RPMI7951 (cell line): Measurements from ENCODE around the gene FCN1. TPM values are rescaled to one million over a fixed set of nuclear protein-coding genes. Genes with fewer than 3 reads are reported as not detected.

ENCODE experiments used
- DNase-seq: peaks from one replicate; pipeline ENCODE4 v3.0.0-alpha.2; 2012; ENCODE audit warnings: low read depth
- total RNA-seq: library from RNA; depleted of rRNA; stranded (reverse); fragments of >200 nt; shearing (Covaris generic); gene quantifications from 2 replicates; pipeline ENCODE4 v1.2.3, GENCODE V29; 2014

Gene FCN1
- total RNA-seq, 1 experiment from 2014 or later: not detected

GRCh38 chr9:134913713-134914500 is 3.8 kb downstream of the FCN1 start:
- no peak for DNase-seq

DNA sequence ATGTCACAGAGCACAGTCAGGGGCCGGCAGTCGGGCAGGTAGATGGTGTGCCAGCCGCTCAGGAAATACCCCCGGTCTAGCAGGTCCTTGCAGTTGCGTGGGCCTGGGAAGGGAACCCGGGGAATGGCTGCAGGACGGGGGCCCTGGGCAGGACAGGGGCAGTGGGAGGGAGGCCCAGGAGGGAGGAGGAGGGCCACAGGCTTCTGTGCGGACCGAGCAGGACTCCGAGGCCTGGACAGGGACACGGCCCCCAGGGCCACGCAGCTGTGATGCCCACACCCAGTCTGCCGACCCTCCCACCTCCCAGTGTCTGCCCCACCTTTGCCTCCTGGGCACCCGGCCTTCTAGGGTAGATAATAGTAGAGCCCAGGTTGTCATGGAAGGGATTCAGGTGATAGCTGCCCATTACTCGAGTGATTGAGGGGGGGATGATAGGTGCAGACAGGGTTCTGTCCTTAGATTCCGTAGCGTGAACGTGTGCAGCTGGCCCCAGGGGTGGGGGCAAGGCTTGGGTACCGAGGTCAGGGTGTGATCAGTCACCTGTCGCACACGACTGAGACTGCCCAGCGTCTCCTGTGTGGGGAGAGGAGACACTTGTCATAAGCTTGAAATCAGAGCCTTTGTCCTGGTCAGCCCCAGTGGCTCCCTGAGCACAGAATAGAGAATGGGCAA is 4.5 kb downstream of the FCN1 start:
- DNase-seq: no peak

- no peak for DNase-seq
Measured at GRCh38 chr9:134912126-134912840, 5.4 kb downstream of the FCN1 start.

- DNase-seq: no peak
Measured at GRCh38 chr9:134909511-134910481, 7.9 kb downstream of the FCN1 start.

GRCh38 chr9:134908524-134909309 is 9.0 kb downstream of the FCN1 start:
- no peak for DNase-seq

GRCh38 chr9:134902936-134903335 is 14.8 kb downstream of the FCN1 start:
- no peak for DNase-seq

GRCh38 chr9:134899818-134900217 is 17.9 kb downstream of the FCN1 start:
- DNase-seq: no peak

DNA sequence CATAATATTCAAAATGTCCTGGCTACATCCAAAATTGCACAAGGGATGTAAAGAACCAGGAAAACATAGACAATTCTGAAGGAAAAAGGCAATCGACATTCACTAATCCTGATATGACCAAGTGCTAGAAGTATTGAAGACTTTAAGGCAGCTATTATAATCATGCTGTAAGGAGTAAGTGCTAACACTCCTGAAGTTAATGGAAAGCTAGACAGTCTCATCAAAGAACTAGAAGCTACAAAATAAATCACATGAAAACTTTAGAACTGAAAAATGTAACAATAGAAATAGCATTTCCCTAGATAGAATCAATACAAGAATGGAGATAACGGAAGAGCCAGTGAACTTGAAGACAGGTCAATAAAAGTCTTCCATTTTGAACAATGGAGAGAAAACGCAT is 18.5 kb downstream of the FCN1 start:
- no peak for DNase-seq

DNA sequence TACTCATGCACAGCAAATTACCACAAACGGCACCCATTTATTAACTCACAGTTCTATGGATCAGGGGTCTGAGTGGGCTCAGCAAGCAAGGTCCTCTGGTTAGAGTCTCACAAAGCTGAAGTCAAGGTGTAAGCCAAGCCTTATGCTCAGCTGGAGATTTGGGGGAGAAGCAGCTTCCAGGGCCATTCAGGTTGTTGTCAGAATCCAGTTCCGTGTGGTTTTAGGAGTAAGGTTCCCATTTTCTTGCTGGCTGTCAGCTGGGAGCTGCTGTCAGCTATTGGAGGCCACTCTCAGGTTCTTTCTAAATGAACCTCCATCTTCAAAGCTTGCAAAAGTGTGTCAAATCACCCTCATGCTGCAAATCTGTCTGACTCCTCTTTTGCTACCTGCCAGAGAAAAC is 19.4 kb downstream of the FCN1 start:
- no peak for DNase-seq

- DNase-seq: no peak
Measured at GRCh38 chr9:134897584-134898170, 20.0 kb downstream of the FCN1 start.

DNA sequence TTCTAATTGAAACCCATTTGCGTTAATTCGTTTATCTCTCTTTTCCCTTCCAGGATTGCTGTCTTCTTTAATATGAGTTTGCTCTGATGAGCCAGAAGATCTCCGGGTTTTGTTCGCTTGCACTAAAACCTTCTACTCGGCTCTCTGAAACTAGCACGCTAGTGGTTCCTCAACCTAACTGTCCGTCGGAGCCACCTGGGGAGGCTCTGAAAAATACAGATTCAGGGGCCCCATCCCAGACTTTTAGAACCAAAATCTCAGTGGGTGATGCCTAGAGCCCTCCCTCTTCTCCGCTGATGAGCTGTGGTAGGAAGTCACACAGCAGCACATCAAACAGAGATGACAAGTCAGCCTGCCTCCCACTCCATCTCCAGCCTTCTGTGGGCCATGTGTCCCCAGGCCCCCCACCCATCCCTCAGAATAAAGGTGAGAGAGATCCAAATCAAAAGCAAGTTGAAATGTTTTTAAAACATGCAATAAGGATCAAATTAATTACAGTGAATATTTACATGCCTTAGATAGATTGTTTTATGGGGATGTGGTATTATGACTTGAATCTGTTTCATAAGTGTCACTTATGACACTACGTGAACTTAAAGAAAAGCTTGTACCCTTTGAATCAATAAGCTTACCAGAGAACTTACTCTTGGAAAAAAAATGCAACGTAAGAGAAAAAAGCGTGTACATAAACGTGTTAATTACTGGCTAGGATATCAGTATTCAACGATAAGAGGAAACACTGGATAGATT is 20.7 kb downstream of the FCN1 start:
- DNase-seq: no peak

DNA sequence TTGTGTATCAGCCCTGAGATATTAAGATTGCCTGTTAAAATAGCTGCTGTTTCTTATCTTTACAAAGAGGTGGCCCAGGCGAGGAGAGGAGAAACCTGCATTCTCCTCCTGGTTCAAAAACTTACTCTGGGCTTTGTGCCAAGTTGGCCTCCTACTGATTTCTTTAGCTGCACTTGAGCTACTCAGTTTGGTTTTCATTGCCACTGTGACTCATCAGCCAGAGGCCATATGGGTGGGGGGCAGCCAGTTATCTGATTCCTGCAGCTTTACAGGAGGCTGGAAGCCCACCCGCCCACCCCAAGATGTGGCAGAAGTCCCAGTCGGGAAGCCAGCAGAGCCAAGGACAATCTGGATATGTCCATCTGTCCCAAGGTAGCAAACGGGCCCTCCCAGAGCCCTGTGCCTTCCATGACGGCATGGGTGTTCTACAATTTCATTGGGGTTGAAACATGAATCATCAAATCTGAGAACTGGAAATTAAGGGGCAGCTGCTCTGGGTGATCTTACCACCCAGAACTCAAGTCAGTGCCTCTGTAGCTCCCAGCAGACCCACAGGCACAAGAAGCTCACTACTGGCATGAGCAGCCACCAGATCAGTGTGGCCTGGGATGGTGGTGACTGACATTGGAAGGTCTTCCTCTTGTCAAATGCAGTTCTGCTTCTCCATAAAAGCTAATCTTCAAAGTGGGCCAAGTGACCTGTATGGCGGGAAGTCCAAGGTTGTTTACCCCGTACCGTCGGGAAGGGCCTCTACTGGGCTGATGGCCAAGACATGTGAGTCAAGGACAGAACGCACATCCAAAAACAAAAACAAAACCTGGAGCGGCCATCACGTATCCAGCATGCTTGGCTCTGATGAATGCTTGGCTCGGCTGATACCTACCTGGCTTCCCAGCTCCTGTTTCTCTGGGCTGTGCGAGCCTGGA is 21.5 kb downstream of the FCN1 start:
- DNase-seq: peak; percentile 91

DNA sequence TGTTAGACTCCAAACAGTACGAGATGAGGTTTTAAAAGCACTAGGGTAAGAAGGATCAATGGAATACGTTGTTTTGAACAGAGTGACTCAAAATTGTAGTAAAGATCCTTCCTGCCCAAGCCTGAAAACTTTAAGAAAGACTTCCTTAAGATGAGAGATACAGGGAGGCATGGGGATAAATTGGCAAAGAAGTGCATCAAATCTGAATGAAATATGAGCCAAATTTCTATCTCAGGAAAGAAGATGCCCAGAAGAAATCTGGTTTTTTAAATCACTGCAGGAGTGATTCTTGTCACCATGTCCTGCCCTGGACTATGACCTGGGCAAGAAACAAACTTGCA is 22.2 kb downstream of the FCN1 start:
- DNase-seq: no peak

DNA sequence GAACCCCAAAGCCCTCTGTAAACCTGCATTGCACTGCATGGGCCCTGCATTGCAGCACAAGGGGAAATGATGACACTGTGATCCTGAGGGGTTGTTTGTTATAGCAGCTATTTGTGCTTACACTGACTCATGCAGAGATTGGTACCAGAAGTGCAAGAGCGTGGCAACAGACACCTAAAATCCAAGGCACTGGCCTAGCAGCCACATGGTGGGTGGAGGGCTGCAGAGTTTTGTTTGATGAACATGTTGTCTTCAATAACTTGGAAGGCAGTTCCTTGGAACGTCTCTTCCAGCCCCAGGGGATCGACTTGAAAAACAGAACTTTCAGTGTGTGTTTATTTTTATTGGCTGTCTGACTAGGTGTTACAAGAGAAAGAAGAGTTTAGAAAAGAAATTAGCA is 22.6 kb downstream of the FCN1 start:
- peak; percentile 50 for DNase-seq

DNA sequence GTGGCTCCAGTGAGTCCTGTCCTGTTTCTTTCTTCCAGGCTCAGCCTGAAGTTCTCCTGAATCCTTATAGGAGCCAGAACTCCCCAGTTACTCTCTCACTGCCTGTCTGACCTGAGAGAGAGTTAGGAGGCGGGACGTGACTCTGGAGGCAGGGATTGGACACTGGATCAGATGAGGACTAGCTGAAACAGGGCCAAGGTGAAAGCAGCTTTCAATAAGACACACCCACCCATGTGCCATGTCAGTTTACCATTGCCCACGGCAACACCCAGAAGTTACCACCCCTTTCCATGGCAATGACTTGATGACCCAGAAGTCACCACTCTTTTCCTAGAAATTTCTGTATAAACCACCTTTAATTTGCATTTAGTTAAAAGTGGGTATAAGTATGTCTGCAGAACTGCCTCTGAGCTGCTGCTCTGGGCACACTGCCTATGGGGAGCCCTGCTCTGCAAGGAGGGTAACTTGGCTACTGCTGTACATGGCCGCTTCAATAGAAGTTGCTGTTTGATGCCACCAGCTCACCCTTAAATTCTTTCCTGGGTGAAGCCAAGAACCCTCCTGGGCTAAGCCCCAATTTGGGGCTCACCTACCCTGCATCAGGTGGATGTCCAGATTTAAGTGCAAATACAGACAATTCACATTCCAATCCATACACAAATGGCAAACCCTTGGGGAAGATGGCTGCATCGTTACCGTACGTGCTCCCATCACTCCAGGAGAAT is 23.4 kb downstream of the FCN1 start:
- no peak for DNase-seq

- DNase-seq: no peak
Measured at GRCh38 chr9:134892820-134893420, 24.8 kb downstream of the FCN1 start.

- no peak for DNase-seq
Measured at GRCh38 chr9:134892221-134892620, 25.5 kb downstream of the FCN1 start.

DNA sequence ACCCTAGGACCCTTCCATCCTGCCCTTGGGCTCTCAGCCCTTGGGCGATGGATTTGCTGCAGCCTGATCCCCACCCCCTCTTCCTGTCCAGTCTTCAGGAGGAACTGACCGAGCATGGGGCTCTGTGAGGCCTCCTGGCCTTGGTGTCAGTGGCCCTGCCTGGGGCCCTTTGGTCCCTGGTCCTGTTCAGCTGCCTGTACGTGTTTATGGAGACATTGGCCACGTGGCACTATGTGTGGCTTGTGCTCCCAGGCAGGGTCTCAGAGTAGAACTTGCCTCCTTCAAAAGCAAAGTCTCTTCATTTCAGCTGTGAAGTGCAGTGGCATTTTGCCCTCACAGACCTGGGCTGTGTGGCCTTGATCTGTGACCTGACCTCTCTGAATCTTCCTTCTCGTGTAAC is 26.0 kb downstream of the FCN1 start:
- DNase-seq: no peak
